GM19328 (cell line): ENCODE data around the gene HDC.

Experiments used
- ATAC-seq: cut with Tn5 transposase; IDR thresholded peaks from one replicate; pipeline ENCODE4 v1.9.1; 2021; ENCODE audit warnings: mild to moderate bottlenecking, moderate library complexity; ENCODE audit not compliant: unreplicated experiment

The HDC gene

GRCh38 chr15:50227076-50227475, 38.5 kb downstream of the HDC start:
- ATAC-seq = no peak

GRCh38 chr15:50225938-50226337, 39.6 kb downstream of the HDC start:
- no peak for ATAC-seq

GRCh38 chr15:50225057-50225456, 40.5 kb downstream of the HDC start:
- ATAC-seq = no peak

DNA sequence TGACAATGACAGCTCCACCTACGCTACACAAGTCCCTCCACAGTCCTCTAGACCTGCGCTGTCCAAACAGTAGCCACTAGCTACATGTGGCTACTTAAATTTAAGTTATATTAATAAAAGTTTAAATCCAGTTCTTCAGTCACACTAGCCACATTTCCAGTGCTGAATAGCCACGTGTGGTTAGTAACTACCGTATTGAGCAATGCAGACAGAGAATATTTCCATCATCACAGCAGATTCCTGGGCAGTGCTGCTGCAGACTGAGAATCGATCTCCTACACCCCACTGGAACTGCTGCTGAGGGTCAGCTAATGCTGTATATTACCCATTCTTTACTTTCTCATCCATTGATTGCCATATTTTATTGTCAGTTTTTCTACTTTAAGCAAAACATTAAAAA, 40.9 kb downstream of the HDC start:
- no peak for ATAC-seq

DNA sequence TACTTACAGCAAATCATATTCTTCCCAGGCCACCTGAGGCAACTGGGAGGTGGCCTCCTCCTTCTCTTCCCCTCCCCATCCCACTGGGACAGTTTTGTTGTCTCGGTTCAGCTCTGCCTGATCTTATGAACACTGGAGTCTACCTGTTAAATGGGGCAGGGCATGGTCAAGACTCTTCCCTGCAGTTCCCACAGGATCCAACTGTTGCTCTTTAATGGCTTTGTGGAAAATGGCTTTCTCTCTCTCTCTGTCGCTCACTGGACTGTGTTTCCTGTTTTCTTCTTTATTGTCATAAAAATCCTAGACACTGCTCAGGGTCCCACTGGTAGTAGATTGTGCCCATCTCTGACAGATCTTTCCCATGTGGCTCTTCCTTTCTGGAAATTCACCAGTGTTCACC, 43.3 kb downstream of the HDC start:
- no peak for ATAC-seq

DNA sequence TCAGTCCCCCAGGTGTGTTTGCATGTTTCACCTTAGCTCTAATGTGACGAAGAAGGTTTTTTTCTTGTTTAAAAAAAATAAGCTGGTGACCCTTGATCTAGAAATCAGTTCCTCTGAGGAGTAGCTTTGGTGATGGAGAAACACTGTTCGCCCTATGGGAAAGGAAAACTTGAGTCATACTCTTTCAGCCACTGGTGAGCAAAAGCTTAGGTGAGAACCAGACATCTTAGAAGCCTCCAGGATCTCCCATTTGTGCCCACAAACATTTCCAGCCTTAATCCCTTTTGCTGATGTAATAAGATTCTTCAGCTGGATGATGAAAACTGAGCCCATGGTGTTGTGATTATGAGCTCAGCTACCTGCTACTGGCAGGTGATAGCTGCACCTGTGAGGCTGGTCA, 45.7 kb downstream of the HDC start:
- ATAC-seq = no peak

- no peak for ATAC-seq
Observed at GRCh38 chr15:50218691-50219090, 46.8 kb downstream of the HDC start.

DNA sequence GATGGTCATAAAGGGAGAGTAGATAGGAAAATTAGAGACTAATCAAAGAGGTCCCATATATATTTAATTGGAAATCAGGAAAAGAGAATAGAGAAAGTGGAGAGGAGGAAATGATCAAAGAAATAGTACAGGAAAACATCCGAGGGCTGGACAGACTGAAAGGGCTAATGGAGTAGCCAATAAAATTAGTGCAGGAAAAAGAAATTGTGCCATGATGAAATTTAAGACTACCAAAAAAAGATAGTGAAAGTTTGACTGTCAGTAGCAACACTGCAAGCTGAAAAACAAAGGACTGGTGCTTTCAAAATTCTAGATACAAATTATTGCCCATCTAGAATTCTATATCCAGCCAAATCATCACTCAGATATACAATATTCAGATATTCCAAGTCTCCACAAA, 47.2 kb downstream of the HDC start:
- no peak for ATAC-seq

DNA sequence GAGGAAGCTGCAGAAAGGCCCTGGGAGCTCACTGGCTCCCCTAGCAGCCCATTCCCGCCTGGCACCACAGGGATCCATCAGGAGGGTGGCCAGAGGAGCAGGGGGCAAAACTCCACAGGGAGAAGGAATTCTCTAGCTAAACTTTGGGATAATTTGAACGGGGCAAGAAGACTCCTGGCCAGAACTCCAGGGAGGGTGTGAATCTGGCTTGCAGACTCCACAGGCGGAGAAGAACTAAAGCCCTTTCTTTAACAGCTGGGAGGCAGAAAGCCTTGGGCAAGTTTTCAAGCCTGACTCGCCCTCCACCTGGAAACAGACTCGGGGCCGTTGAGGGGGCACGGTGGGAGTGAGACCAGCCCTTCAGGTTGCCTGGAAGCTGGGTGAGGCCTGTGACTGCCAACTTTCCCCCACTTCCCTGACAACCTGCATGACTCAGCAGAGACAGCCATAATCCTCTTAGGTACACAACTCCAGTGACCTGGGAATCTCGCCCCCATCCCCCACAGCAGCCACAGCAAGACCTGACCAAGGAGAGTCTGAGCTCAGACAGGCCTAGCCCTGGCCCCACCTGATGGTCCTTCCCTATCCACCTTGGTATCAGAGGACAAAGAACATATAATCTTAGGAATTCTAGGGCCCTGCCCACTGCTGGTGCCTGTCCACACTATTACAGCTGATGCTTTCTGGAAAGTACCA, 54.9 kb downstream of the HDC start:
- ATAC-seq = no peak

DNA sequence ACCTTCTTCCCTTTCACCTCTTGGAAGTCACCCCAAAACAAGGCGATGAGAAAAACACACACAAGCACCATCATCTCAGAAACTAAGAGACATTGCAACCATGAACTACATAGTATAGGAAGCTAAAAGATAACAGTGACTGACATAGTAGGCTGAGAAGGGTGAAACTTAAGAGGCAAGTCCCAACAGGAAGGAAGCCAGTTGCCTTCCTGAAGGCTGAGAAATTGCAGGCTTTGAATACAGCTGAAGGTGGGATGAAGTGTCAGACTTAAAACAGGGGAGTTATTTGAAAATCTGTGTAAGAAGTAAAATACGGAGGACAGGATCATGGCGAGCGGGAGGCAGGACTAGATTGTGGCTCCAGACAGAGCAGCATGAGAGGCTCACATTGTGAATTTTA, 55.7 kb downstream of the HDC start:
- no peak for ATAC-seq

DNA sequence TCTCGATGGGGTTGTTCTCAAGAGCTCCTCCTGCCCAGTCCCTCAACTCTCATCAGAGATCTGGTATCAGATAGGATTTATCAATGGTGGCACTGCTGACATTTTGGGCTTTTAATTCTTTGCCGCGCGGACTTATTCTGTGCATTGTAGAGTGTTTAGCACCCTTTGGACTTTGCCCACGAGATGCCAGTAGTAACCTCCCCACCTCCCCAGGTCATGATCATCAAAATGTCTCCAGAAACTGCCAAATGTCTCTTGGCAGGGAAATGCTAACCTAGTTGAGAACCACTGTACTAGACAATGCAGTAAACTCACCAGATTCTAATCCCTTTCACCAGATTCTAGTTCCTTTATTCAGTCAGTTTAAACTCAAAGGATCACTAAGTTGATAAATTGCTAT, 59.5 kb downstream of the HDC start:
- no peak for ATAC-seq

DNA sequence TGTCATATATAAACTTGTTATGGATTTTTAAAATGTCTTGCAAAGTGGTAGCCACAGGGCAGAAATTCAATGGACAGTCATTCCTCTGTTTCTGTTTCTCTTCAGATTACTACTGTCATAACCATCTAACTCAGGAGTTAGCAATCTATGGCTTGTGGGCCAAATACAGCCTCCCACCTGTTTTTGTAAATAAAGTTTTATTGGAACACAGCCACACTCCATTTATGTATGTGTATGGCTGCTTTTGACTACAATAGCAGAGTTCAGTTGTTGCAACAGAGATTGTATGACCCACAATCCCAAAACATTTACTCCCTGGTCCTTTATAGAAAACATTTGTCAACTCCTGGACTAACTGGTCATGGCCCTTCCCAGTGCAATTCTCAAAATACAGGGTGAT, 63.5 kb downstream of the HDC start:
- no peak for ATAC-seq

DNA sequence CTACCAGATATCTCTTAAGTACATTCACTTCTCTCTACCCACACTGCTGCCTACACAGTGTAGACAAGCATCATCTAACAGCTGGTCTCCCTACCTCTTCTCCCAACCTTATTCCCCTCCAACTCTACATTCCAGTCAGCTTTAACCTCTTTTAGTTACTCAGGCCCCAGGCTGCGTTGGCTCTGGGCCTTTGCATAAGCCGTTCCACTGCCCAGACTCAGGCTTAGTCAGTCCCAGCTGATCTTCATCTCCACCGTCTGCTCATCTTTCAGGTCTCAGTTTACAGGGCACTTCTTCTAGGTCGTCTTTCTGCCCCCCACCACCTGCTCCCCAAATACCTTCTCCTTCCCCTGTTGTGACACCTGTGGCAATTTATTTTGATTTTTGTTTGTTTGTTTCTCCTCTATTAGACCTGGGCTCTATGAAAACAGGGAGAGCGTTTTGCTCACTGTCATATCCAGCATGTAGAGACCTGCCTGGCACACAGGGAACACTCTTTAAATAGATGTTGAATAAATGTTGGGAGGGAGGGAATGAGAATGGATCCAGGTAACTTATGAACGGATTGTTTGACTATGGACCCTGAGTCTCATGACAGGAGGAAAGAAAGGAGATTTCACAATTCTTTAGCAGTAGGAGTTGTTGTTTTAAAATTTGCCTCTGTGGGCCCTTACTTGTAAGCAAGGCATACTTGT, 72.5 kb downstream of the HDC start:
- no peak for ATAC-seq

- no peak for ATAC-seq
Observed at GRCh38 chr15:50192164-50192563, 73.4 kb downstream of the HDC start.
